Measurements from ENCODE around the gene CCDC160.

GRCh38 chrX:134191281-134191680, 45.7 kb upstream of the CCDC160 start:
- TF ChIP-seq CTCF (IDR thresholded peaks at IDR 0.05) (no peak), POLR2A (IDR thresholded peaks at IDR 0.05) (no peak)
